Stimulated activated CD4-positive, alpha-beta T cell treated with anti-CD3 and anti-CD28 coated beads, Interleukin-1b, Interleukin-23, amount 100 ng/mL, for 1 hour (primary cell): ENCODE results near the gene ZNF615.
"Not testable (repeated sequence)": the region's sequence is repeated elsewhere in the genome, so short reads cannot be mapped to it uniquely, and the experiment has no call there.

Source experiments
- DNase-seq, 2 donors: peaks; one replicate each; pipeline ENCODE4 v3.0.0-alpha.2; 2020; ENCODE audit warnings: low read depth in 2 of 2

Gene ZNF615

DNA sequence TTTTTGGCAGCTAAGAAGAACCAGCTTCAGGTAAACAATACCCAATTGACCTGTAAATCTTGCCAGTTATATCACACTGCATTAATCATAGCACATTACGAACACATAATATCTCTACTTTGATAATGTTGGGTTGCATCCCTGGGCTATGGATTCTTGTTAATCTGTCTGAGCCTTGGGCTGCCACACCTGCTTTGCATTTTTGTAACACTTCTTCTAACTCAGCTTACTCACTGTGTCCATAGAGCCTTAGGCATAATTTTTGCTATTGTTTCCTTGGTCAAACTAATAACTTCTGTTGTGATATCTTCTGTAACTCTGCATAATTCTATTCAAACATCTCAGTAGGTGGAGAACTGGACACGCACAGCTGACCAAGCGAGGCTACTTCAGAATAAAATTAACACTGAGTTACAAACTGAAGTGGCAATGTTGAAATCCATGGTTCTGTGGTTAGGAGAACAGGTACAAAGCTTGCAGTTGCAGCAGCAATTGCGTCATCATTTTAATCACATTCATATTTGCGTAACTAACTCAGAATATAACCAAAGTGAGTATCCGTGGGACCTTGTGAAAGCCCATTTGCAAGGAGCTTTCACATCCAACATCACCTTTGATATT lies 27.8 kb downstream of the ZNF615 start:
- no peak for DNase-seq

DNA sequence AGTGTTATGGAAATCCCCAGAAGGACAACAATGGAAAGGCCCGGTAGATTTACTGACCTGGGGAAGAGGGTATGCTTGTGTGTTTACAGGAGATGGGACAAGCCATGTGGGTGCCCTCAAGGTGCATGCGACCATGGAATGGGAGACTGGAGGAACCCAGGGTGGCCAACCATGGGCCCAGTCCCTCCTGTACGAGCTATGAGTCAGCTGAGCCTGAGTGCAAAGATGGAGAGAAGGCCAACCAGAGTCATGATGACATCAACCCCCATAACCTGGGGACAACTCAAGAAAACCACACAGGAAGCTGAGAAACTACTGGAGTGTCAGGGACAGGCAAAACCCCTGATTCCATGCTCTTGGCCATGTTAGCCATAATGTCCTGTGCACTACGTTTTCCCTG lies 29.1 kb downstream of the ZNF615 start:
- DNase-seq, result no peak

DNA sequence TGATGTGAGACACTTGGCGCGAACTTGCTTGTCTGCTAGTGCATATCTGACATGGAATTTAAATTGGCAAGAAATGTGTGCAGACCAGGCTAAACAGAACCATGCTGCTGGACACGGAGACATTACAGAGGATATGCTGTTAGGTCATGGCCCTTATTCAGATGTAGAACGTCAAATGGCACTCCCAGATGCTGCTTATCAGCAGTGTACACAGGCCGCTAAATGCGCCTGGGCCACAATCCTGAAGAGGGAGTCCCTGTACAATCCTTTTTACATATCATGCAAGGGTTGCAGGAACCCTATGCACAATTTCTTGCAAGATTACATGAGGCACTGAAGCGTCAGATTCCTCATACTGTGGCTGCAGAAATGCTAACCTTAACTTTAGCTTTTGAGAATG lies 30.7 kb downstream of the ZNF615 start:
- no peak for DNase-seq

DNA sequence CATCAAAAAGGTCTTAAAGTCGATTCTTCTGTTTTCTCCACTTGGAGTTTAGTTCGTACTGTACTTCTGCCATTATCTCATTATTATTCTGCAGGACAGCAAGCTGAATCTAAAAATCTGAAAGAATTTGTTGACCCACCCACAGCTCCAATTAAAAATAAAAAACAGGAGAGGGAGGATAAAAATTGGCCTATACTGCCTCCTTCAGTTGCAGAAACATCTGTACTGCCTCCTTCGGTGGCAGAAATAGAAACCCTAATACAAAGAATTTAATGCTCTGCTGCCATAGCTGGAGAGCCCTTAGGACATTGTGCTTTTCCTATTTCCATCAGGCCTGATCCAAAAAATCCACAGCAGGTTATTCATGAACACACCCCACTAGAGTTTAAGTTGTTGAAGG lies 31.2 kb downstream of the ZNF615 start:
- no peak for DNase-seq

DNA sequence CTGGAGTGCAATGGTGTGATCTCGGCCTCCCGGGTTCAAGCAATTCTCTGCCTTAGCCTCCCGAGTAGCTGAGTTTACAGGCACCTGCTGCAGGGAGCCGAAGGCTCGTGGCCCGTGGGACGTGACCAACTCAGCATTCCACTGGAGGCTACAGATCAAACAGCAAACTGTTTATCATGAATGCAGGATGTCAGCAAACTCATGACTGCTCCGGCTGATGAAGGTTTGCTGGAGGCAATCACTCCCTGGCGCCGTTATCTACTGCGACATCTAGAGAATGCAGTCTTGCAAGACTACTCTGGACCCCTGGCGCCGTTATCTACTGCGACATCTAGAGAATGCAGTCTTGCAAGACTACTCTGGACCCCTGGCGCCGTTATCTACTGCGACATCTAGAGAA lies 32.2 kb downstream of the ZNF615 start:
- not testable (repeated sequence) for DNase-seq

DNA sequence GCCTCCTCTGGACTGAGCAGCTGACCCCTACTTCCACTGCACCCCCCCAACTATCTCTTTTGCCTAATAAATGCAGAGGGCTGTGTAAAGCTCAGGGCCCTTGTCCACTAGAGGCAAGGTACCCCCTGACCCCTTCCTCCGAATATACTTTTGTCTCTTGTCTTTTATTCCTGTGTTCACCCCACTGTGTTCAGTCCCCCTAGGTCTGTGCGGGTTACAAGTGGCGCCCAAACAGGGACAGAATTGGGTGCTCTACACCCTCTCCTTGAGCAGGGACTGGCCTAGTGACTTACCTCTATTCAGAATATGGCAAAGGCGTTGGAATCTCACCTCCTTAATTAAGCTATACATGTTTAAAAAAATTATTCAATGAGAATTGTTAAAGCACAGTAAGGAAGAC lies 36.4 kb downstream of the ZNF615 start:
- no peak for DNase-seq

DNA sequence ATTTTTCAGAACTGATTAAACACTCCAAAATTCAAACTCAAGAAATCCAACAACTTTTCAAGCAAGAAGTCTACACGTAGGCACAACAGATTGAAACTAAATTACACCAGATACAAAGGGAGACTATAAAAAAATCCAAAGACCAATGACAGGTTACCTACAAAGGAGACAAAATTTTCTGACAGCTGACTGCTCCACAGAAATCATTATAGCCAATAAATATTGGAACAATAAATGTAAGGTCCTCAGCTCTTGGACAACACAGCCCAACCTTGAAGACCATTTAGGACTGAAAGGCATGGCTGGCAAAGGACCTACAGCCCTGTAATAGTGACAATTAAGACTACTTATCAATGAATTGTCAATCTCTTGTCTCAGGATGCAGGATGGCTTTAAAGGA lies 37.3 kb downstream of the ZNF615 start:
- DNase-seq, result no peak

DNA sequence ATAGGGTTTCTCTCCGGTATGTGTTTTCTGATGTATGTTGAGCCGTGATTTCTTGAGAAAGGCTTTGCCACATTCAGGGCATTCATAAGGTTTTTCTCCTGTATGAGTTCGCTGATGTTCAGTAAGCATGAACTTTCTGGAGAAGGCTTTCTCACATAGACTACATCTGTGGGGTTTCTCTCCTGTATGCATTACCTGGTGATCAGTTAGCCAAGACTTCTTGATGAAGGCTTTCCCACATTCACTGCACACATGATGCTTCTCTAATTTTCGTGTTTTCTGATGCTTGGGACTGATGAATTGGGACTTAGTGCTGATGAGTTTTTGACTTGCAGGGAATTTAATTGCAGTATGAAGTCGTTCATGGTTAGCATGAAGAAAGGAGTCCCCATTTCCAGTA lies 42.4 kb downstream of the ZNF615 start:
- no peak for DNase-seq

DNA sequence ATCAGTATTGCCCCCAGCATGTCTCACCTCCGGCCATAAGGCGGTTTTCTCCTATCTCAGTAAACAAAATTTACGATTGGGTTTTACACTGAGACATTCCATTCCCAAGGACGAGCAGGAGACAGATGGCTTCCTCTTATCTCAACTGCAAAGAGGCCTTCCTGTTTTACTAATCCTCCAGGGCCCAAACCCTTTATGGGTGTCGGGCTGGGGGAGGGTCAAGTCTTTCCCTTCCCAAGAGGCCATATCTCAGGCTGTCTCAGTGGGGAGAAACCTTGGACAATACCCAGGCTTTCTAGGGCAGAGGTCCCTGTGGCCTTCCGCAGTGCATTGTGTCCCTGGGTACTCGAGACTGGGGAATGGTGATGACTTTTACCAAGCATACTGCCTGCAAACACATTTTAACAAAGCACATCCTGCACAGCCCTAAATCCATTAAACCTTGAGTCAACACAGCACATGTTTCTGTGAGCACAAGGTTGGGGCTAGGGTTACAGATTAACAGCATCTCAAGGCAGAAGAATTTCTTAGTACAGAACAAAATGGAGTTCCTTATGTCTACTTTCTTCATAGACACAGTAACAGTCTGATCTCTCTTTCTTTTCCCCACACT lies 47.3 kb downstream of the ZNF615 start:
- not testable (repeated sequence) for DNase-seq

DNA sequence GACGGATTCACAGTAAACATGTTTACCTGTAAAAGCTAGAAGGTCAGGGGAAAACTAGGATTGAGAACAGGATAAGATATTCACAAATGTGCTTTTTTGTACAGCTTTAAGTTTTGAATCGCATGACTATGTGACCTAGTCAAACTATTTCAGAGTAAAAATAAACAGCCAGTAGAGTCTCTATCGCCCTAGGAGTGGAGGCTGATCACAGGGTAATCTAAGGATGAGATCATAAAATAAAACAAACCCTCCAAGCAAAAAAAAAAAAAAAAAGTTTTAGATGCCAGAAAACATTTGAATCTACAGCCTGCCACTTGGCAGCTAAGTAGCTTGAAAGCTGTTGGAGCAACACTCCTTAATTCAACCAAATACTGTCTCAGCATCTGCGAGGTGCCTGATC lies 48.2 kb downstream of the ZNF615 start:
- no peak for DNase-seq

DNA sequence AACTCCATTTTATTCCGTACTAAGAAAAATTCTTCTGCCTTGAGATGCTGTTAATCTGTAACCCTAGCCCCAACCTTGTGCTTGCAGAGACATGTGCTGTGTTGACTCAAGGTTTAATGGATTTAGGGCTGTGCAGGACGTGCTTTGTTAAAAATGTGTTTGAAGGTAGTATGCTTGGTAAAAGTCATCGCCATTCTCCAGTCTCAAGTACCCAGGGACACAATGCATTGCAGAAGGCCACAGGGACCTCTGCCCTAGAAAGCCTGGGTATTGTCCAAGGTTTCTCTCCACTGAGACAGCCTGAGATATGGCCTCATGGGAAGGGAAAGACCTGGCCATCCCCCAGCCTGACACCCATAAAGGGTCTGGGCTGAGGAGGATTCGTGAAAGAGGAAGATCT lies 50.2 kb downstream of the ZNF615 start:
- DNase-seq, result not testable (repeated sequence)

DNA sequence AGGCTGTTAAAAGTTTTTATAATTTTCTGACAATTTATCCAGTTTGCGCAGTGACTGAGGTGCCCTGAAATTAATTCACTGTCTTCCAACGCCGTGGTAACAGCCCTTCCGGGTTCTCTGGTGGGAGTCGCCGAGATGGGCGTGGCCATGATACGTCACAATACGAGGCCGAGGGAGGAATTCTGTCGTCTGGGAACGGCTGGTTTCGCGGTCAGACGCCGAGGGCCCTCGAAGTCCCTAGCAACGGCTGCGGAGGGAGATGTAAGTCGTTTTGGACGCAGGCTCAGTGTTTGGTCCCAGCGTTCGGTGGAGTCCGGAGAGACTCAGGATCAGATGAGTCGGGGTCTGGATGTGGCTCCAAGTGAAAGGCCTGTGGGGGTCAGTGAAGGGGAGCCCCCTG lies 59.0 kb downstream of the ZNF615 start:
- no peak for DNase-seq

DNA sequence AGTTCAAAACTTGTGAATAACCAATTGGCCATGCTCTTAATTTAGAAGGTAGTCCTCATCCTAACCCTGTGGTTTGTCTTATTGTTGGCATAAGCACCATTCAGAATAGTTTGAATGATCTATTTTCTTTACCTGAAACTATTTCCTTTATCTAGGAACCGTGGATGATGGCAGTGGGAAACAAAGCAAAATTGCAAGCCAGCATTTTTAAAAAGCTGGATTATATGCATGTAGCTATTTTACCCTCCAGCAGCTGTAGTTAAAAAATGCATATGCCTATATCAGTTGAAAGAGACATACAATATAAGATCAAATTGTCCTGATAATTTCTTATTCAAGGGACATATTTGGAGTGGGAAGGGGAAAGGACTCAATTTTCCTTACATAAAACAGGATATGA lies 61.4 kb downstream of the ZNF615 start:
- DNase-seq, result no peak

DNA sequence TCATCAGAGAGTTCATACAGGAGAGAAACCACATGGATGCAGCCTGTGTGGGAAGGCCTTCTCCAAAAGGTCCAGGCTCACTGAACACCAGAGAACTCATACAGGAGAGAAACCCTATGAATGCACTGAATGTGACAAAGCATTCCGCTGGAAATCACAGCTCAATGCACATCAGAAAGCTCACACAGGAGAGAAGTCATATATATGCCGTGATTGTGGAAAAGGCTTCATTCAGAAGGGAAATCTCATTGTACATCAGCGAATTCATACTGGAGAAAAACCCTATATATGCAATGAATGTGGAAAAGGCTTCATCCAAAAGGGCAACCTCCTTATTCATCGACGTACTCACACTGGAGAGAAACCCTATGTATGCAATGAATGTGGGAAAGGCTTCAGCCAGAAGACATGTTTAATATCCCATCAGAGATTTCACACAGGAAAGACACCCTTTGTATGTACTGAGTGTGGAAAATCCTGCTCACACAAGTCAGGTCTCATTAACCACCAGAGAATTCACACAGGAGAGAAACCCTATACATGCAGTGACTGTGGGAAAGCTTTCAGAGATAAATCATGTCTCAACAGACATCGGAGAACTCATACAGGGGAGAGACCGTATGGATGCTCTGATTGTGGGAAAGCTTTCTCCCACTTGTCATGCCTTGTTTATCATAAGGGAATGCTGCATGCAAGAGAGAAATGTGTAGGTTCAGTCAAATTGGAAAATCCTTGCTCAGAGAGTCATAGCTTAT lies 63.0 kb downstream of the ZNF615 start:
- no peak for DNase-seq
